ENCODE data around the gene NCAPH2.
"Not testable (repeated sequence)": the region's sequence is repeated elsewhere in the genome, so short reads cannot be mapped to it uniquely, and the experiment has no call there.

NCAPH2 gene

GRCh38 chr22:50531546-50531961 is 23.5 kb downstream of the NCAPH2 start:
- DNase-seq = peak; percentile 76

GRCh38 chr22:50531962-50532674 is 24.1 kb downstream of the NCAPH2 start:
- DNase-seq = no peak

GRCh38 chr22:50532824-50533796 is 25.1 kb downstream of the NCAPH2 start:
- DNase-seq = no peak

GRCh38 chr22:50533856-50534711 is 26.1 kb downstream of the NCAPH2 start:
- not testable (repeated sequence) for DNase-seq

GRCh38 chr22:50535113-50535512 is 27.1 kb downstream of the NCAPH2 start:
- no peak for DNase-seq

- no peak for DNase-seq
Observed at GRCh38 chr22:50536226-50536625, 28.2 kb downstream of the NCAPH2 start.

GRCh38 chr22:50537765-50538164 is 29.7 kb downstream of the NCAPH2 start:
- no peak for DNase-seq

GRCh38 chr22:50540381-50540780 is 32.4 kb downstream of the NCAPH2 start:
- no peak for DNase-seq

- not testable (repeated sequence) for DNase-seq
Observed at GRCh38 chr22:50541667-50542026, 33.6 kb downstream of the NCAPH2 start.

- no peak for DNase-seq
Observed at GRCh38 chr22:50542416-50542927, 34.4 kb downstream of the NCAPH2 start.

GRCh38 chr22:50544078-50544745 is 36.2 kb downstream of the NCAPH2 start:
- DNase-seq = peak; percentile 85

- no peak for DNase-seq
Observed at GRCh38 chr22:50544746-50545253, 36.8 kb downstream of the NCAPH2 start.

- peak; percentile 43 for DNase-seq
Observed at GRCh38 chr22:50545522-50546325, 37.7 kb downstream of the NCAPH2 start, which contains the start of gene KLHDC7B. TSS of gene KLHDC7B (plus strand) at chr22:50545899. CDS start at chr22:50546244, 345 bp downstream.

- no peak for DNase-seq
Observed at GRCh38 chr22:50546326-50547262, 38.6 kb downstream of the NCAPH2 start.

GRCh38 chr22:50547263-50547985 is 39.4 kb downstream of the NCAPH2 start:
- DNase-seq = no peak

- DNase-seq = peak; percentile 67
Observed at GRCh38 chr22:50548040-50548920, 40.3 kb downstream of the NCAPH2 start.

GRCh38 chr22:50548921-50549790 is 41.1 kb downstream of the NCAPH2 start:
- peak; percentile 24 for DNase-seq

Data from activated naive CD4-positive, alpha-beta T cell treated with anti-CD3 and anti-CD28 coated beads, Interleukin-2, amount 50 U/mL, for 16 hours (primary cell).